Keratinocyte (primary cell): Measurements from ENCODE around the gene GLRX5. TPM values are rescaled to one million over a fixed set of nuclear protein-coding genes. Genes with fewer than 3 reads are reported as not detected.

Source experiments
- DNase-seq: peaks from one replicate; pipeline ENCODE4 v3.0.0-alpha.2; 2011; ENCODE audit warnings: low read depth, missing footprints, low spot score
- FAIRE-seq: peaks from 2 replicates; lab custom pipeline; 2011; peaks lifted over from hg19 to GRCh38; lab: Jason Lieb, UNC
- H2AFZ ChIP-seq: 2 replicates; pipeline ENCODE4 v1.6.0; 2012; ENCODE audit warnings: low read length, control low read depth, inconsistent platforms; ENCODE audit not compliant: control insufficient read depth
- H3K27ac ChIP-seq: 2 replicates; pipeline ENCODE4 v1.5.1; 2011; ENCODE audit warnings: low read length; ENCODE audit not compliant: control insufficient read depth, insufficient read depth
- H3K27me3 ChIP-seq: 3 replicates; pipeline ENCODE4 v1.6.0; 2011; ENCODE audit warnings: low read length; ENCODE audit not compliant: control insufficient read depth, insufficient read depth; ENCODE audit errors: extremely low read depth
- H3K36me3 ChIP-seq, 2 experiments: 2 replicates in 1 of 2; 3 replicates in 1 of 2; pipeline ENCODE4 v1.5.1; 2011; ENCODE audit warnings: low read length in 2 of 2, mild to moderate bottlenecking in 1 of 2; ENCODE audit not compliant: control insufficient read depth in 2 of 2, insufficient read depth in 2 of 2; ENCODE audit errors: extremely low read depth in 1 of 2
- H3K4me1 ChIP-seq: 3 replicates; pipeline ENCODE4 v1.5.1; 2011; ENCODE audit warnings: low read length; ENCODE audit not compliant: control insufficient read depth, insufficient read depth; ENCODE audit errors: extremely low read depth
- H3K4me2 ChIP-seq: 3 replicates; pipeline ENCODE4 v1.6.0; 2011; ENCODE audit warnings: low read depth, low read length; ENCODE audit not compliant: control insufficient read depth, insufficient read depth; ENCODE audit errors: extremely low read depth
- H3K4me3 ChIP-seq, 3 experiments: fragments of 200-600 bp in 1 of 3; sonication (generic) in 1 of 3; 2 replicates in 2 of 3; 3 replicates in 1 of 3; pipeline ENCODE4 v1.5.1; 2011 to 2016; ENCODE audit warnings: low read length in 3 of 3, mild to moderate bottlenecking in 3 of 3, control low read depth in 2 of 3, inconsistent platforms in 1 of 3, low read depth in 1 of 3, mixed read lengths in 1 of 3, mixed run types in 1 of 3, moderate library complexity in 1 of 3; ENCODE audit not compliant: control insufficient read depth in 2 of 3, insufficient read depth in 2 of 3; ENCODE audit errors: extremely low read depth in 1 of 3
- H3K79me2 ChIP-seq: 2 replicates; pipeline ENCODE4 v1.6.0; 2012; ENCODE audit warnings: low read length; ENCODE audit not compliant: control insufficient read depth, insufficient read depth
- H3K9ac ChIP-seq: 3 replicates; pipeline ENCODE4 v1.6.0; 2011; ENCODE audit warnings: low read length; ENCODE audit not compliant: control insufficient read depth, insufficient read depth; ENCODE audit errors: extremely low read depth
- H3K9me1 ChIP-seq: 3 replicates; pipeline ENCODE4 v1.6.0; 2011; ENCODE audit warnings: low read length; ENCODE audit not compliant: control insufficient read depth, insufficient read depth; ENCODE audit errors: extremely low read depth
- H3K9me3 ChIP-seq: 2 replicates; pipeline ENCODE4 v1.5.1; 2012; ENCODE audit warnings: low read depth, low read length; ENCODE audit not compliant: control insufficient read depth
- H4K20me1 ChIP-seq: 3 replicates; pipeline ENCODE4 v1.6.0; 2011; ENCODE audit warnings: low read length; ENCODE audit not compliant: control insufficient read depth, insufficient read depth; ENCODE audit errors: extremely low read depth
- EZH2 ChIP-seq: IDR thresholded peaks from one replicate; pipeline ENCODE4 v1.6.1; 2012; ENCODE audit warnings: inconsistent platforms, mild to moderate bottlenecking, low read length, moderate library complexity
- dilution Hi-C: fragments of 300-500 bp; cut with MboI; formaldehyde crosslinking; loops from one replicate; pipeline ENCODE4 v1.7.0; 2020; ENCODE audit warnings: low sequenced_read_pairs; ENCODE audit not compliant: extremely low pct_ligation_motif_present
- polyA plus RNA-seq, 5 experiments: library from polyadenylated mRNA; depleted of rRNA in 3 of 5; stranded (reverse) in 3 of 5; stranded (forward) in 1 of 5; unstranded in 1 of 5; fragments of >200 nt; gene quantifications; 1 replicate in 1 of 5; 2 replicates in 3 of 5; 3 replicates in 1 of 5; pipeline versions ENCODE4 v1.2.1 to v1.2.3, GENCODE V29; 2011 to 2012; ENCODE audit warnings: missing spikeins in 2 of 5, low read depth in 1 of 5, low replicate concordance in 1 of 5
- TF ChIP-seq, protein P1 (sequence below), 3 experiments: IDR thresholded peaks in 1 of 3; conservative IDR thresholded peaks in 1 of 3; optimal IDR thresholded peaks in 1 of 3; 2 replicates in 2 of 3; 3 replicates in 1 of 3; pipeline versions ENCODE3 to v1.5.1; 2011; ENCODE audit warnings: low read length in 3 of 3, mild to moderate bottlenecking in 3 of 3, moderate library complexity in 2 of 3, control low read depth in 1 of 3, inconsistent platforms in 1 of 3; ENCODE audit not compliant: insufficient read depth in 2 of 3; ENCODE audit errors: extremely low read depth in 1 of 3

Gene GLRX5
- polyA plus RNA-seq, 1 donor (not counting 4 experiments of a cell fraction or from before 2014, with no cell fraction given), result 60.9 TPM

DNA sequence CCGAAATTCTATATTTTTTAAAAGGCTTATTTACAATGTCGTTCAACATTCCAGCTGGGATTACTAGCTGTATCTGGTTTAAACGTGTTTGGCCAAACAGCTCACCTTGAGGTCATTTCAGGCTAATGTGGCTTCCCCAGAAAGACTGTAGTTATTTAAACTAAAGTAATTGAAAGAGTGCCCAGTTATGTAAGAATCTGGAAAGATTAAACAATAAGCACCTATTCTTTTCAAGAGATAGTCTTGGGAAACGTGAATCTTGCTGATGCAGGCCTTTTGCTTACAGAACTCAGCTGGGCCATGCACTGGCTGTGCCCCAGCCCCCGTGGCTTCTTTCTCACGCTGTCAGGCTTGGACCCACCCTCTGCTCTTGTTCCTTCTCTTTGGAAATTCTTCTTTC lies 24.4 kb downstream of the GLRX5 start:
- TF ChIP-seq, protein P1, sequence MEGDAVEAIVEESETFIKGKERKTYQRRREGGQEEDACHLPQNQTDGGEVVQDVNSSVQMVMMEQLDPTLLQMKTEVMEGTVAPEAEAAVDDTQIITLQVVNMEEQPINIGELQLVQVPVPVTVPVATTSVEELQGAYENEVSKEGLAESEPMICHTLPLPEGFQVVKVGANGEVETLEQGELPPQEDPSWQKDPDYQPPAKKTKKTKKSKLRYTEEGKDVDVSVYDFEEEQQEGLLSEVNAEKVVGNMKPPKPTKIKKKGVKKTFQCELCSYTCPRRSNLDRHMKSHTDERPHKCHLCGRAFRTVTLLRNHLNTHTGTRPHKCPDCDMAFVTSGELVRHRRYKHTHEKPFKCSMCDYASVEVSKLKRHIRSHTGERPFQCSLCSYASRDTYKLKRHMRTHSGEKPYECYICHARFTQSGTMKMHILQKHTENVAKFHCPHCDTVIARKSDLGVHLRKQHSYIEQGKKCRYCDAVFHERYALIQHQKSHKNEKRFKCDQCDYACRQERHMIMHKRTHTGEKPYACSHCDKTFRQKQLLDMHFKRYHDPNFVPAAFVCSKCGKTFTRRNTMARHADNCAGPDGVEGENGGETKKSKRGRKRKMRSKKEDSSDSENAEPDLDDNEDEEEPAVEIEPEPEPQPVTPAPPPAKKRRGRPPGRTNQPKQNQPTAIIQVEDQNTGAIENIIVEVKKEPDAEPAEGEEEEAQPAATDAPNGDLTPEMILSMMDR (optimal IDR thresholded peaks at IDR 0.05 in 1 of 3, IDR thresholded peaks at IDR 0.05 in 1 of 3, conservative IDR thresholded peaks at IDR 0.05 in 1 of 3; ENCODE audit: extremely low read depth in 1 of 3, insufficient read depth in 2 of 3, low read length in 3 of 3), result no peak
- no peak for TF ChIP-seq EZH2
- DNase-seq (no peak), FAIRE-seq (no peak)
- H3K9ac ChIP-seq, result no peak overlapping the region
- no peak overlapping the region for H3K4me2 ChIP-seq
- dilution Hi-C loops, result loop anchor here (25.0 kb wide), 1 partner anchor 403 kb away; no protein-coding TSS in a partner anchor
- no peaks in the 10 kb centered on the region for H3K9me1 ChIP-seq
- H3K4me1 ChIP-seq, result no peaks in the 10 kb centered on the region
- no peak overlapping the region for H3K27ac ChIP-seq
- H2AFZ ChIP-seq, result no peak overlapping the region
- no peak overlapping the region for H3K4me3 ChIP-seq
- H4K20me1 ChIP-seq, result no peaks in the 10 kb centered on the region
- no peaks in the 10 kb centered on the region for H3K9me3 ChIP-seq
- H3K79me2 ChIP-seq, result no peaks in the 10 kb centered on the region
- H3K36me3 ChIP-seq, result no peaks in the 10 kb centered on the region
- H3K27me3 ChIP-seq, result no peaks in the 10 kb centered on the region

DNA sequence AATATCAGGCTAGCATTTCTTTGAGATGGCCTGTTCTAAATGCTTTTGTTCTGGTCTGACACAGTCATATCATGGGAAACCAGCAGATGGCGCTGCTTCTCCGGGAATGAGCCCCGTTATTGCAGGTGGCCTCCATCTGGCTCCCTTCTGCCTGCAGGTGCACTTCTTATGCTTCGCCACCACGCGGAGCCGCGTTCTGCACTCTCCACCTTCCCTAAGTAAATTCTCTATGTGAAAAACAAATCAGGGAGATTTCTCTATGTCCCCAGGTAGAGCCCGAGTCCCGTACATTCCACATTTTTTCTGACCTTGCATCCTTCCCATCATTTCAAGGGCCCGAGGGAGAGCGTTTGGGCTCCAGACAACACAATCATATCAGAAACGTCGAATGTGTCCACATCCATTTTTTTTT lies 26.2 kb downstream of the GLRX5 start:
- Histone ChIP-seq H4K20me1 (no peaks in the 10 kb centered on the region), H3K4me3 (no peak overlapping the region), H3K9ac (no peak overlapping the region), H3K36me3 (no peaks in the 10 kb centered on the region), H3K4me1 (no peaks in the 10 kb centered on the region), H2AFZ (no peak overlapping the region), H3K27ac (no peak overlapping the region), H3K79me2 (no peaks in the 10 kb centered on the region), H3K9me3 (no peaks in the 10 kb centered on the region), H3K4me2 (no peak overlapping the region), H3K27me3 (no peaks in the 10 kb centered on the region), H3K9me1 (no peaks in the 10 kb centered on the region)
- TF ChIP-seq, protein P1 (optimal IDR thresholded peaks at IDR 0.05 in 1 of 3, IDR thresholded peaks at IDR 0.05 in 1 of 3, conservative IDR thresholded peaks at IDR 0.05 in 1 of 3; ENCODE audit: extremely low read depth in 1 of 3, insufficient read depth in 2 of 3, low read length in 3 of 3), result peak; percentile 96 to 100 (median 99)
- TF ChIP-seq EZH2, result no peak
- dilution Hi-C loops, result loop anchor here (25.0 kb wide), 1 partner anchor 401 kb away; no protein-coding TSS in a partner anchor
- DNase-seq (peak; percentile 57), FAIRE-seq (peak; percentile 92)
